SJSA1 (cell line): ENCODE data around the gene ZSWIM1. TPM values are rescaled to one million over a fixed set of nuclear protein-coding genes. Genes with fewer than 3 reads are reported as not detected.

Experiments
- DNase-seq, 2 experiments: peaks; one replicate each; pipeline ENCODE4 v3.0.0-alpha.2; 2015 to 2020; ENCODE audit warnings: low spot score in 2 of 2, low read depth in 1 of 2
- H3K27ac ChIP-seq: fragments of 250-450 bp; sonication (Bioruptor Pico); 2 replicates; pipeline ENCODE4 v1.5.1; 2020; ENCODE audit warnings: mild to moderate bottlenecking, moderate library complexity
- H3K27me3 ChIP-seq: fragments of 250-450 bp; sonication (Bioruptor Pico); replicated peaks from 2 replicates; pipeline ENCODE4 v1.5.1; 2020; ENCODE audit warnings: mild to moderate bottlenecking, moderate library complexity
- H3K36me3 ChIP-seq: fragments of 250-450 bp; sonication (Bioruptor Pico); 2 replicates; pipeline ENCODE4 v1.5.1; 2020; ENCODE audit warnings: mild to moderate bottlenecking
- H3K4me1 ChIP-seq: fragments of 250-450 bp; sonication (Bioruptor Pico); replicated peaks from 2 replicates; pipeline ENCODE4 v1.6.1; 2021; ENCODE audit warnings: mild to moderate bottlenecking
- H3K4me3 ChIP-seq: fragments of 250-450 bp; sonication (Bioruptor Pico); 2 replicates; pipeline ENCODE4 v1.5.1; 2020; ENCODE audit warnings: mild to moderate bottlenecking
- H3K9me3 ChIP-seq: fragments of 250-450 bp; sonication (Bioruptor Pico); replicated peaks from 2 replicates; pipeline ENCODE4 v1.5.1; 2020; ENCODE audit warnings: mild to moderate bottlenecking
- total RNA-seq: library from RNA; depleted of rRNA; stranded (reverse); fragments of >200 nt; shearing (Covaris generic); gene quantifications from 2 replicates; pipeline ENCODE4 v1.2.3, GENCODE V29; 2014

ZSWIM1 gene
- total RNA-seq, 1 experiment from 2014 or later: 11.7 TPM

- Histone ChIP-seq H3K27me3 (no peaks in the 10 kb centered on the region), H3K9me3 (no peaks in the 10 kb centered on the region)
These were observed 6.3 kb downstream of the ZSWIM1 start, which contains the start of gene SPATA25 for GRCh38 chr20:45887346-45887715. TSS of gene SPATA25 (minus strand) at chr20:45887622. CDS start at chr20:45887590, 32 bp downstream.

GRCh38 chr20:45888681-45889080 is 7.7 kb downstream of the ZSWIM1 start:
- peaks cover 34% of the 10 kb centered on the region for H3K4me1 ChIP-seq
- no peaks in the 10 kb centered on the region for H3K9me3 ChIP-seq
- H3K27ac ChIP-seq: no peak overlapping the region
- peaks cover 48% of the 10 kb centered on the region for H3K36me3 ChIP-seq
- DNase-seq: no peak
- no peak overlapping the region for H3K4me3 ChIP-seq
- H3K27me3 ChIP-seq: no peaks in the 10 kb centered on the region

More at GRCh38 chr20:45887346-45887715, 6.3 kb downstream of the ZSWIM1 start, which contains the start of gene SPATA25:
- Histone ChIP-seq H3K36me3 (peaks cover 51% of the 10 kb centered on the region), H3K4me3 (no peak within 1 kb of the TSS), H3K4me1 (peaks cover 33% of the 10 kb centered on the region), H3K27ac (no peak within 1 kb of the TSS)
- DNase-seq: no peak

- H3K27ac ChIP-seq: peak overlapping the region; percentile 26
- DNase-seq: peak; percentile 71 to 86
- H3K27me3 ChIP-seq: no peaks in the 10 kb centered on the region
- peaks cover 25% of the 10 kb centered on the region for H3K4me1 ChIP-seq
- no peaks in the 10 kb centered on the region for H3K9me3 ChIP-seq
- peaks cover 44% of the 10 kb centered on the region for H3K36me3 ChIP-seq
- H3K4me3 ChIP-seq: peak overlapping the region; percentile 79
These were observed 9.3 kb downstream of the ZSWIM1 start for GRCh38 chr20:45890077-45890984.

- peak; percentile 93 to 95 for DNase-seq
- peaks cover 41% of the 10 kb centered on the region for H3K36me3 ChIP-seq
- peak within 1 kb of the TSS; percentile 79 for H3K4me3 ChIP-seq
- no peaks in the 10 kb centered on the region for H3K9me3 ChIP-seq
- H3K4me1 ChIP-seq: peaks cover 24% of the 10 kb centered on the region
- H3K27me3 ChIP-seq: no peaks in the 10 kb centered on the region
- H3K27ac ChIP-seq: peak within 1 kb of the TSS; percentile 26
These were observed 10.3 kb downstream of the ZSWIM1 start, which contains the start of the genes CTSA and NEURL2 for GRCh38 chr20:45890985-45891983. TSS of gene CTSA (plus strand) at chr20:45891335. CDS start at chr20:45891569, 234 bp downstream. TSS of gene NEURL2 (minus strand) at chr20:45891208. CDS start at chr20:45890991, 217 bp downstream.

- peaks cover 24% of the 10 kb centered on the region for H3K4me1 ChIP-seq
- H3K27ac ChIP-seq: no peak overlapping the region
These were observed 11.2 kb downstream of the ZSWIM1 start for GRCh38 chr20:45892049-45892825.

GRCh38 chr20:45892828-45893500 is 11.9 kb downstream of the ZSWIM1 start:
- H3K4me3 ChIP-seq: no peak overlapping the region
- H3K4me1 ChIP-seq: peaks cover 24% of the 10 kb centered on the region
- peaks cover 41% of the 10 kb centered on the region for H3K36me3 ChIP-seq
- DNase-seq: no peak
- no peaks in the 10 kb centered on the region for H3K27me3 ChIP-seq
- H3K27ac ChIP-seq: no peak overlapping the region
- H3K9me3 ChIP-seq: no peaks in the 10 kb centered on the region

More at GRCh38 chr20:45892049-45892825, 11.2 kb downstream of the ZSWIM1 start:
- peaks cover 41% of the 10 kb centered on the region for H3K36me3 ChIP-seq
- H3K9me3 ChIP-seq: no peaks in the 10 kb centered on the region
- no peaks in the 10 kb centered on the region for H3K27me3 ChIP-seq
- peak in 1 of 2 experiments; percentile 18 for DNase-seq
- H3K4me3 ChIP-seq: peak overlapping the region; percentile 79

- no peak overlapping the region for H3K27ac ChIP-seq
- H3K27me3 ChIP-seq: no peaks in the 10 kb centered on the region
- peaks cover 24% of the 10 kb centered on the region for H3K4me1 ChIP-seq
- no peak overlapping the region for H3K4me3 ChIP-seq
- no peak for DNase-seq
- H3K36me3 ChIP-seq: peaks cover 41% of the 10 kb centered on the region
- no peaks in the 10 kb centered on the region for H3K9me3 ChIP-seq
These were observed 12.8 kb downstream of the ZSWIM1 start for GRCh38 chr20:45893831-45894230.

GRCh38 chr20:45894797-45895196 is 13.8 kb downstream of the ZSWIM1 start:
- DNase-seq: no peak
- H3K9me3 ChIP-seq: no peaks in the 10 kb centered on the region
- H3K4me3 ChIP-seq: no peak overlapping the region
- H3K36me3 ChIP-seq: peaks cover 41% of the 10 kb centered on the region
- H3K27ac ChIP-seq: no peak overlapping the region
- H3K4me1 ChIP-seq: peaks cover 23% of the 10 kb centered on the region
- no peaks in the 10 kb centered on the region for H3K27me3 ChIP-seq

- Histone ChIP-seq H3K36me3 (peaks cover 41% of the 10 kb centered on the region), H3K27ac (no peak overlapping the region), H3K4me1 (peaks cover 8% of the 10 kb centered on the region), H3K4me3 (no peak overlapping the region), H3K9me3 (no peaks in the 10 kb centered on the region), H3K27me3 (no peaks in the 10 kb centered on the region)
- DNase-seq: no peak
These were observed 15.7 kb downstream of the ZSWIM1 start for GRCh38 chr20:45896641-45897161.

- Histone ChIP-seq H3K27me3 (no peaks in the 10 kb centered on the region), H3K4me1 (peaks cover 2% of the 10 kb centered on the region), H3K27ac (no peak overlapping the region), H3K4me3 (no peak overlapping the region), H3K9me3 (no peaks in the 10 kb centered on the region), H3K36me3 (peaks cover 41% of the 10 kb centered on the region)
- DNase-seq: no peak
These were observed 16.3 kb downstream of the ZSWIM1 start for GRCh38 chr20:45897289-45897688.

- H3K4me3 ChIP-seq: no peak overlapping the region
- H3K27me3 ChIP-seq: no peaks in the 10 kb centered on the region
- H3K27ac ChIP-seq: no peak overlapping the region
- H3K36me3 ChIP-seq: peaks cover 38% of the 10 kb centered on the region
- H3K4me1 ChIP-seq: no peaks in the 10 kb centered on the region
- no peak for DNase-seq
- no peaks in the 10 kb centered on the region for H3K9me3 ChIP-seq
These were observed 16.7 kb downstream of the ZSWIM1 start for GRCh38 chr20:45897692-45898091.

GRCh38 chr20:45898285-45898684 is 17.3 kb downstream of the ZSWIM1 start:
- Histone ChIP-seq H3K27ac (no peak overlapping the region), H3K4me1 (no peaks in the 10 kb centered on the region), H3K36me3 (peaks cover 34% of the 10 kb centered on the region), H3K27me3 (no peaks in the 10 kb centered on the region), H3K9me3 (no peaks in the 10 kb centered on the region), H3K4me3 (no peak overlapping the region)
- DNase-seq: no peak
